Prostate gland (tissue), 2 donors: Measurements from ENCODE around the gene LYPLAL1.

Experiments used
- POLR2A ChIP-seq: fragments of 450-650 bp; IDR thresholded peaks from one replicate; pipeline ENCODE4 v1.6.1; 2016; ENCODE audit warnings: antibody characterized with exemption, mild to moderate bottlenecking
- POLR2AphosphoS5 ChIP-seq: sonication (generic); formaldehyde crosslinking; IDR thresholded peaks from one replicate; pipeline ENCODE4 v1.6.1; 2017; ENCODE audit warnings: antibody characterized with exemption
- TF ChIP-seq, protein P1 (sequence below), 4 experiments: fragments of 200-600 bp in 2 of 4; fragments of 450-650 bp in 2 of 4; sonication (generic) in 2 of 4; IDR thresholded peaks; 1 replicate in 3 of 4; 2 replicates in 1 of 4; pipeline ENCODE4 v1.5.1; 2016 to 2019; ENCODE audit warnings: antibody characterized with exemption in 4 of 4, mild to moderate bottlenecking in 2 of 4, moderate library complexity in 2 of 4

DNA sequence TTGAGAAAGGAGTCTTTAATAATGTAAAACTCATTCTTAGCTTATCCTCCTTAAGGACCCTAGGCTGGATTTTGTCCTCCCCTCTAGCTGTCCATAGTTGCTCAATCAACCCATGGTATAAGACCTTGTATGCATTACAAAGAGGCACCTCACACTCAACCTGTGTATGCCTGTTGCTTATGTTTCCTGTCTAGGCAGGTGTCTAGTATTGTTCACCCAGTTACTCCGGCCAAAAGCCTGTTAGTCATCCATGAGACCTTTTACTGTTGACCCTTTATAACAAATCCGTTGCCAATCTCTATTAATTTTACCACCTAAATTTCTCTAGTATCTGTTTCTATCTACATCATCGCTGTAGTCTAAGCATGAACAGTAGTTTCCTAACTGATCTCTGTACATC is 3.7 kb downstream of the LYPLAL1 start:
- TF ChIP-seq, protein P1, sequence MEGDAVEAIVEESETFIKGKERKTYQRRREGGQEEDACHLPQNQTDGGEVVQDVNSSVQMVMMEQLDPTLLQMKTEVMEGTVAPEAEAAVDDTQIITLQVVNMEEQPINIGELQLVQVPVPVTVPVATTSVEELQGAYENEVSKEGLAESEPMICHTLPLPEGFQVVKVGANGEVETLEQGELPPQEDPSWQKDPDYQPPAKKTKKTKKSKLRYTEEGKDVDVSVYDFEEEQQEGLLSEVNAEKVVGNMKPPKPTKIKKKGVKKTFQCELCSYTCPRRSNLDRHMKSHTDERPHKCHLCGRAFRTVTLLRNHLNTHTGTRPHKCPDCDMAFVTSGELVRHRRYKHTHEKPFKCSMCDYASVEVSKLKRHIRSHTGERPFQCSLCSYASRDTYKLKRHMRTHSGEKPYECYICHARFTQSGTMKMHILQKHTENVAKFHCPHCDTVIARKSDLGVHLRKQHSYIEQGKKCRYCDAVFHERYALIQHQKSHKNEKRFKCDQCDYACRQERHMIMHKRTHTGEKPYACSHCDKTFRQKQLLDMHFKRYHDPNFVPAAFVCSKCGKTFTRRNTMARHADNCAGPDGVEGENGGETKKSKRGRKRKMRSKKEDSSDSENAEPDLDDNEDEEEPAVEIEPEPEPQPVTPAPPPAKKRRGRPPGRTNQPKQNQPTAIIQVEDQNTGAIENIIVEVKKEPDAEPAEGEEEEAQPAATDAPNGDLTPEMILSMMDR (IDR thresholded peaks at IDR 0.05) = no peak
- TF ChIP-seq POLR2AphosphoS5 (no peak), POLR2A (no peak)
